Prostate gland (tissue), 2 donors: ENCODE results near the gene BTBD9. TPM values are rescaled to one million over a fixed set of nuclear protein-coding genes. Genes with fewer than 3 reads are reported as not detected.

Experiments used
- DNase-seq: peaks from one replicate; pipeline ENCODE4 v3.0.0-alpha.2; 2019; ENCODE audit warnings: low spot score
- H3K27ac ChIP-seq, 2 donors: fragments of 200-600 bp; sonication (generic); 2 replicates each; pipeline ENCODE4 v1.5.1; 2017 to 2019
- H3K27me3 ChIP-seq: fragments of 200-600 bp; sonication (generic); replicated peaks from 2 replicates; pipeline ENCODE4 v1.5.1; 2019; ENCODE audit not compliant: insufficient read depth
- H3K36me3 ChIP-seq, 2 donors: fragments of 200-600 bp; sonication (generic); 1 replicate in 1 of 2; 2 replicates in 1 of 2; pipeline versions ENCODE4 v1.5.1 to v1.8.1; 2017 to 2019
- H3K4me1 ChIP-seq: fragments of 200-600 bp; sonication (generic); replicated peaks from 2 replicates; pipeline ENCODE4 v1.5.1; 2019
- H3K4me3 ChIP-seq, 2 donors: fragments of 200-600 bp; sonication (generic); 2 replicates each; pipeline ENCODE4 v1.5.1; 2017 to 2019
- H3K9me3 ChIP-seq: fragments of 200-600 bp; sonication (generic); 2 replicates; pipeline ENCODE4 v1.5.1; 2017
- CTCF ChIP-seq, 4 experiments: fragments of 200-600 bp in 2 of 4; fragments of 450-650 bp in 2 of 4; sonication (generic) in 2 of 4; IDR thresholded peaks; 1 replicate in 3 of 4; 2 replicates in 1 of 4; pipeline ENCODE4 v1.5.1; 2016 to 2019; ENCODE audit warnings: antibody characterized with exemption in 4 of 4, mild to moderate bottlenecking in 2 of 4, moderate library complexity in 2 of 4
- POLR2A ChIP-seq: fragments of 450-650 bp; IDR thresholded peaks from one replicate; pipeline ENCODE4 v1.6.1; 2016; ENCODE audit warnings: antibody characterized with exemption, mild to moderate bottlenecking
- POLR2AphosphoS5 ChIP-seq: sonication (generic); formaldehyde crosslinking; IDR thresholded peaks from one replicate; pipeline ENCODE4 v1.6.1; 2017; ENCODE audit warnings: antibody characterized with exemption
- WGBS: methylation state at CpG from one replicate; pipeline ENCODE4 v1.1.5; 2018; 5-methylcytosine and 5-hydroxymethylcytosine counted together
- intact Hi-C: fragments of 100-400 bp; cut with DNase I; formaldehyde crosslinking; loops from one replicate; pipeline ENCODE4 v1.14.2; 2022
- total RNA-seq, 2 donors: library from RNA; depleted of rRNA; stranded (reverse); fragments of >200 nt; gene quantifications; one replicate each; pipeline ENCODE4 v1.1.0, GENCODE V29; 2016

Gene BTBD9
- total RNA-seq, 2 donors from 2014 or later, result 11.2 to 17.4 TPM

- no peaks in the 10 kb centered on the region for H3K4me1 ChIP-seq
- intact Hi-C loops, result no loop called here
- no peaks in the 10 kb centered on the region for H3K9me3 ChIP-seq
- WGBS, result 93% methylated on average over 7 of the region's 7 CpGs
- DNase-seq, result no peak
- H3K27me3 ChIP-seq, result no peaks in the 10 kb centered on the region
- H3K36me3 ChIP-seq, result no peaks in the 10 kb centered on the region
- H3K4me3 ChIP-seq, result no peak overlapping the region
- TF ChIP-seq POLR2AphosphoS5, result no peak
- TF ChIP-seq CTCF (IDR thresholded peaks at IDR 0.05), result no peak
- TF ChIP-seq POLR2A, result no peak
- no peak overlapping the region for H3K27ac ChIP-seq
These were observed 286.3 kb downstream of the BTBD9 start for GRCh38 chr6:38353310-38354036.

- H3K27ac ChIP-seq, result no peak overlapping the region
- WGBS, result 100% methylated on average over 1 of the region's 1 CpG
- intact Hi-C loops, result no loop called here
- no peak overlapping the region for H3K4me3 ChIP-seq
- no peaks in the 10 kb centered on the region for H3K4me1 ChIP-seq
- no peaks in the 10 kb centered on the region for H3K9me3 ChIP-seq
- no peak for DNase-seq
- no peak for TF ChIP-seq POLR2A
- TF ChIP-seq POLR2AphosphoS5, result no peak
- no peaks in the 10 kb centered on the region for H3K36me3 ChIP-seq
- H3K27me3 ChIP-seq, result no peaks in the 10 kb centered on the region
These were observed 287.1 kb downstream of the BTBD9 start for GRCh38 chr6:38352636-38353035.

- H3K4me1 ChIP-seq, result no peaks in the 10 kb centered on the region
- no peaks in the 10 kb centered on the region for H3K27me3 ChIP-seq
- intact Hi-C loops, result no loop called here
- H3K9me3 ChIP-seq, result no peaks in the 10 kb centered on the region
- DNase-seq, result no peak
- TF ChIP-seq POLR2A, result no peak
- TF ChIP-seq CTCF (IDR thresholded peaks at IDR 0.05), result no peak
- no peak for TF ChIP-seq POLR2AphosphoS5
- H3K4me3 ChIP-seq, result no peak overlapping the region
- H3K27ac ChIP-seq, result no peak overlapping the region
- H3K36me3 ChIP-seq, result no peaks in the 10 kb centered on the region
These were observed 288.8 kb downstream of the BTBD9 start for GRCh38 chr6:38350942-38351341.

GRCh38 chr6:38350220-38350619 is 289.5 kb downstream of the BTBD9 start:
- no peak for DNase-seq
- no peak overlapping the region for H3K27ac ChIP-seq
- TF ChIP-seq CTCF (IDR thresholded peaks at IDR 0.05), result no peak
- no peak for TF ChIP-seq POLR2A
- TF ChIP-seq POLR2AphosphoS5, result no peak
- H3K9me3 ChIP-seq, result no peaks in the 10 kb centered on the region
- no peaks in the 10 kb centered on the region for H3K27me3 ChIP-seq
- no peaks in the 10 kb centered on the region for H3K4me1 ChIP-seq
- WGBS, result 92% methylated on average over 4 of the region's 4 CpGs
- intact Hi-C loops, result no loop called here
- H3K36me3 ChIP-seq, result no peaks in the 10 kb centered on the region
- H3K4me3 ChIP-seq, result no peak overlapping the region

- Histone ChIP-seq H3K27me3 (no peaks in the 10 kb centered on the region), H3K9me3 (no peaks in the 10 kb centered on the region), H3K36me3 (no peaks in the 10 kb centered on the region), H3K4me3 (no peak overlapping the region), H3K27ac (no peak overlapping the region), H3K4me1 (no peaks in the 10 kb centered on the region)
- WGBS, result 87% methylated on average over 3 of the region's 3 CpGs
- TF ChIP-seq CTCF (IDR thresholded peaks at IDR 0.05) (no peak), POLR2AphosphoS5 (no peak), POLR2A (no peak)
- no peak for DNase-seq
- intact Hi-C loops, result no loop called here
These were observed 289.9 kb downstream of the BTBD9 start for GRCh38 chr6:38349795-38350194.
